Ishikawa (cell line): Measurements from ENCODE around the gene INTS14.

Experiments
- CEBPB ChIP-seq: IDR thresholded peaks from 2 replicates; pipeline ENCODE4 v1.6.1; 2012
- CREB1 ChIP-seq: IDR thresholded peaks from 2 replicates; pipeline ENCODE4 v1.6.1; 2012; ENCODE audit warnings: low read depth
- EGR1 ChIP-seq: IDR thresholded peaks from 2 replicates; pipeline ENCODE4 v1.6.1; 2012
- EP300 ChIP-seq: IDR thresholded peaks from 2 replicates; pipeline ENCODE4 v1.6.1; 2012; ENCODE audit warnings: borderline replicate concordance
- FOXM1 ChIP-seq: IDR thresholded peaks from 2 replicates; pipeline ENCODE4 v1.6.1; 2012; ENCODE audit warnings: low read depth, borderline replicate concordance
- NFIC ChIP-seq: IDR thresholded peaks from 2 replicates; pipeline ENCODE4 v1.6.1; 2012
- RAD21 ChIP-seq: IDR thresholded peaks from 2 replicates; pipeline ENCODE4 v1.6.1; 2012; ENCODE audit warnings: low read depth
- TAF1 ChIP-seq: IDR thresholded peaks from 2 replicates; pipeline ENCODE4 v1.6.1; 2012; ENCODE audit warnings: low read depth, mild to moderate bottlenecking
- TCF12 ChIP-seq: IDR thresholded peaks from 2 replicates; pipeline ENCODE4 v1.6.1; 2012; ENCODE audit warnings: low read depth
- TEAD4 ChIP-seq: IDR thresholded peaks from 2 replicates; pipeline ENCODE4 v1.6.1; 2012
- YY1 ChIP-seq: IDR thresholded peaks from 2 replicates; pipeline ENCODE4 v1.6.1; 2012; ENCODE audit warnings: low read depth
- ZBTB7A ChIP-seq: IDR thresholded peaks from 2 replicates; pipeline ENCODE4 v1.6.1; 2012; ENCODE audit warnings: low read depth
- TF ChIP-seq, protein P1 (sequence below): IDR thresholded peaks from 2 replicates; pipeline ENCODE4 v1.6.1; 2012
- TF ChIP-seq, protein P2 (sequence below): IDR thresholded peaks from 2 replicates; pipeline ENCODE4 v1.6.1; 2012
- TF ChIP-seq, protein P3 (sequence below): IDR thresholded peaks from 2 replicates; pipeline ENCODE4 v1.6.1; 2012; ENCODE audit warnings: low read depth, mild to moderate bottlenecking

The INTS14 gene

DNA sequence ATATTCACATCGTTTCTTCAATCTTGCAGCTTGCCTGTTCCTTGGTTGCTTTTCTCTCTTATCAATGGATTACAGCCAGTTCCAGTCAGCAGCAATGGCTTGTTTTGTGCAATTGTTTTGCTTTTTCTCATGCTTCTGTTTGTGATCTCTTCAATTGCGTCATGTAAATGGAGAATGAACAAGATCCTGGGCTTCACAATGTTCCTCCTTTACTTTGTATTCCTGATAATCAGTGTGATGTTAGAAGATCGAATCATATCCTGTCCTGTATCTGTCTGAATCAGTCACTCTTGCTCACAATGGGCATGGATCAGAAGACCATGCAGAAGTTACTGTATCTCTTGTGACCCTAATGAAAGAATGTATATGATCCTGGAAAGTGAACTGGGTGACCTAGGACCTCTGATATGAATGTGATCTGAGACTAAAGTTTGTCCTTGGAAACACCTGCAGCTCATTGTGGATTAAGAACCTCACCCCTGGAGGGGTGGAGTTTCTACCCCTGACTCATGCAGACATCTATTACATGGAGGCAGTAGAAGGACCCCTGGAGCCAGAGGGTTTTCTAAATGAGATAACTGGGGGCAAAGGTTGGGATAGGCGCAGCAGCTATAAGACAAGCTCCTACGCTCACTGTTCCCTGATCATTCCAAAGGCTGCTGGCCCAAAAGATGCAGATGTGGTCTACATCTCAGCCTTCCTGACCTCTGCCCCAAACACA lies 43.0 kb upstream of the INTS14 start:
- TF ChIP-seq EP300 (no peak), TEAD4 (no peak), YY1 (no peak), FOXM1 (no peak), CREB1 (no peak), RAD21 (no peak), TAF1 (no peak), NFIC (no peak), EGR1 (no peak), ZBTB7A (no peak), CEBPB (no peak), TCF12 (no peak)
- TF ChIP-seq, protein P1, sequence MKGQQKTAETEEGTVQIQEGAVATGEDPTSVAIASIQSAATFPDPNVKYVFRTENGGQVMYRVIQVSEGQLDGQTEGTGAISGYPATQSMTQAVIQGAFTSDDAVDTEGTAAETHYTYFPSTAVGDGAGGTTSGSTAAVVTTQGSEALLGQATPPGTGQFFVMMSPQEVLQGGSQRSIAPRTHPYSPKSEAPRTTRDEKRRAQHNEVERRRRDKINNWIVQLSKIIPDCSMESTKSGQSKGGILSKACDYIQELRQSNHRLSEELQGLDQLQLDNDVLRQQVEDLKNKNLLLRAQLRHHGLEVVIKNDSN = no peak
- TF ChIP-seq, protein P2, sequence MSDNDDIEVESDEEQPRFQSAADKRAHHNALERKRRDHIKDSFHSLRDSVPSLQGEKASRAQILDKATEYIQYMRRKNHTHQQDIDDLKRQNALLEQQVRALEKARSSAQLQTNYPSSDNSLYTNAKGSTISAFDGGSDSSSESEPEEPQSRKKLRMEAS = no peak
- TF ChIP-seq, protein P3, sequence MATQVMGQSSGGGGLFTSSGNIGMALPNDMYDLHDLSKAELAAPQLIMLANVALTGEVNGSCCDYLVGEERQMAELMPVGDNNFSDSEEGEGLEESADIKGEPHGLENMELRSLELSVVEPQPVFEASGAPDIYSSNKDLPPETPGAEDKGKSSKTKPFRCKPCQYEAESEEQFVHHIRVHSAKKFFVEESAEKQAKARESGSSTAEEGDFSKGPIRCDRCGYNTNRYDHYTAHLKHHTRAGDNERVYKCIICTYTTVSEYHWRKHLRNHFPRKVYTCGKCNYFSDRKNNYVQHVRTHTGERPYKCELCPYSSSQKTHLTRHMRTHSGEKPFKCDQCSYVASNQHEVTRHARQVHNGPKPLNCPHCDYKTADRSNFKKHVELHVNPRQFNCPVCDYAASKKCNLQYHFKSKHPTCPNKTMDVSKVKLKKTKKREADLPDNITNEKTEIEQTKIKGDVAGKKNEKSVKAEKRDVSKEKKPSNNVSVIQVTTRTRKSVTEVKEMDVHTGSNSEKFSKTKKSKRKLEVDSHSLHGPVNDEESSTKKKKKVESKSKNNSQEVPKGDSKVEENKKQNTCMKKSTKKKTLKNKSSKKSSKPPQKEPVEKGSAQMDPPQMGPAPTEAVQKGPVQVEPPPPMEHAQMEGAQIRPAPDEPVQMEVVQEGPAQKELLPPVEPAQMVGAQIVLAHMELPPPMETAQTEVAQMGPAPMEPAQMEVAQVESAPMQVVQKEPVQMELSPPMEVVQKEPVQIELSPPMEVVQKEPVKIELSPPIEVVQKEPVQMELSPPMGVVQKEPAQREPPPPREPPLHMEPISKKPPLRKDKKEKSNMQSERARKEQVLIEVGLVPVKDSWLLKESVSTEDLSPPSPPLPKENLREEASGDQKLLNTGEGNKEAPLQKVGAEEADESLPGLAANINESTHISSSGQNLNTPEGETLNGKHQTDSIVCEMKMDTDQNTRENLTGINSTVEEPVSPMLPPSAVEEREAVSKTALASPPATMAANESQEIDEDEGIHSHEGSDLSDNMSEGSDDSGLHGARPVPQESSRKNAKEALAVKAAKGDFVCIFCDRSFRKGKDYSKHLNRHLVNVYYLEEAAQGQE = no peak

DNA sequence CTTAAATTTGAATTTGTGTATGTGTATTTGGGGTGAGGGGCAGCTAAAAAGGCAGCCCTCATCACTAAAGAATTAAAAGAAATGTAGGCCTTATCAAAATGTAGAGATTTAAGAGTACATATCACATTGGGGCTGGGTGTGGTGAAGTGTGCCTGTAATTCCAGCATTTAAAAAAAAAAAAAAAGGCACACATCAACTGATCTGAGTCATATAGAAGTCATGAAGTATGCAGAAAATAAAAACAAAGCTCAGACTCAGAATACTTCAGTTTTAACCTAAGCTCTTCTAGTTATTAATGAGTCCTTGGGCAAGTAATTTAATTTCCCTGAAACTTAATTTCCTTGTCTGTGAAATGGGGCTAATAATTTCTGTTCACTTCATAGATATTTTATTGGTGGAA lies 42.4 kb upstream of the INTS14 start:
- TF ChIP-seq, protein P1 = no peak
- TF ChIP-seq, protein P3 = no peak
- TF ChIP-seq ZBTB7A (no peak), FOXM1 (no peak), CREB1 (no peak), TAF1 (no peak), RAD21 (no peak), TEAD4 (no peak), CEBPB (no peak), NFIC (no peak), YY1 (no peak), EGR1 (no peak), TCF12 (no peak), EP300 (no peak)
- TF ChIP-seq, protein P2 = no peak

DNA sequence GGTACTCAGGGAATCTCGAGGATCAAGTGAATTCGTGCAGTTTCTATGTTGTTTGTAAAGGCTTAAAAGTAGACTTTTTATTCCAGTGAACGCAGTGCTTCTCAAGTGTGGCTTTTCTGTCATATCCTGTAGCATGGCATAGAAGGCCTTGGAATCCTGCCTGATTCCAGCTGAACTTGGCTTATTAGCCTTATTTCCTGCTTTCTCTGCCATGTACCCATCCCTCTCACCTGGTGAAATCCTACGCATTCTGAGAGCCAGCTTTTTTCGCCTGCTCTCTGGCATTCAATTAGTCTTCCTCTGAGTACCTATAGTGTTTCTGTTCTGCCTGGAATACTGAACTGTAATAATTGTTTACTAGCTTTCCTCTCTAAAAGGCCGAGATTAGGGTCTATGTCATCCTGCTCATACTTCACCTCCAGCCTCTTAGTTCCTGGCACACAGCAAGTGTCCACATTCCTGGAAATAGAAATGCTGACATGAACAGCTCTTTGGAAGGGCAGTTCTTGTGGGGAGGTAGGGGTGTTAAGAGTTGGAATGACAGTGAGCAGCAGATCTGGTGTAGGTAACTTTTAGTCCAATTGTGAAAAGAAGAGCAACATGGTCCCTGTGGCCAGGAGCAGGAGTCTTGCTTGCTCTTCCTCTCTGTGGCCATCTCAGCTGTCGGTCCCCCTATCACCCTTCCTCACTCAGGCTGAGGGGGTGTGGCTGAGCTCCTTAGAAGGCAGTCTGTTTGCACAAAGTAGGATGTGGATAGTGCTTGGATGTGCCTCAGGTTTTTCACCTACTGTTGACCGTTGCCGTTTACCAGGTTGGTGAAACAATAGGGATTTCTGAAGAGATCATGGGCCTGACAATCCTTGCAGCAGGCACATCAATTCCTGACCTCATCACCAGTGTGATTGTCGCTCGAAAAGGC lies 41.2 kb upstream of the INTS14 start:
- TF ChIP-seq NFIC (no peak), EGR1 (no peak)

DNA sequence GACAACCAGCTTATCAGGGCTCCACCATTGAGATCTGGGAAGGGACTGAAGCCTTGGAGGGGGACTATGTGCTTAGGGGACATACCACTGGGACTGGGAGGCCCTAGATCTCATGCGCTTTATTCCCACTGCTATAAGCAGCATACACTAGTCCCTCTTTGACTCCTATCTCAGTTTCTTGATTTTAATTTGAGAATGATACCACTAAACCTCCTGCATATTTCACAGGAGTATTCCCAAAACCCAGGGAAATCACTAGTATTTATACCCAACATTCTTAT lies 40.1 kb upstream of the INTS14 start:
- TF ChIP-seq, protein P3 = no peak
- TF ChIP-seq CEBPB (no peak), EGR1 (no peak), EP300 (no peak), TAF1 (no peak), YY1 (no peak), RAD21 (no peak), TEAD4 (no peak), CREB1 (no peak), ZBTB7A (no peak), TCF12 (no peak), NFIC (no peak), FOXM1 (no peak)
- TF ChIP-seq, protein P1 = no peak
- TF ChIP-seq, protein P2 = no peak
